ENCODE data around the gene MCM8.

MCM8 gene

DNA sequence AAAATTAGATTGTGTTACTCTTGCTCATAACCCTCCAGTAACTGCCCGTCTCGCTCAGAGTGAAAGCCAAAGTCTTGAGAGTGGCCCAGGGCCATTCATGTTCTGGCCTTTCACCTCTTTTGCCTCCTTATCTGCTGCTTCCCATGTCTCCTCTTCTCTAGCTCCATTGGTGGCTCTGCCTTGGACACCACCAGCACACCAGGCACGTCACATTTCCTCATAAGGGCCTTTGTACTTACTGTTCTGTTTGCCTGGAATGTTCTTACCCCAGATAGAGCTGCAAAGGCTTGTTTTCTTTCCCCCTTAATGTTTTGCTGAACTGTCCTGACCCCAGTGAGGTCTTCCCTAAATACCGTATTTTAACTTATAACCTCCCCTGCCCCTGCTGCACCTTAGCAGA is 29.3 kb downstream of the MCM8 start:
- H3K36me3 ChIP-seq: peaks cover 47% of the 10 kb centered on the region
- peaks cover 17% of the 10 kb centered on the region for H3K4me1 ChIP-seq
- H3K9me3 ChIP-seq: no peaks in the 10 kb centered on the region
- no peak for DNase-seq
- no peak overlapping the region for H3K4me3 ChIP-seq (ENCODE audit: low read depth, low read length)
- no peaks in the 10 kb centered on the region for H3K27me3 ChIP-seq
- TF ChIP-seq, protein P1, sequence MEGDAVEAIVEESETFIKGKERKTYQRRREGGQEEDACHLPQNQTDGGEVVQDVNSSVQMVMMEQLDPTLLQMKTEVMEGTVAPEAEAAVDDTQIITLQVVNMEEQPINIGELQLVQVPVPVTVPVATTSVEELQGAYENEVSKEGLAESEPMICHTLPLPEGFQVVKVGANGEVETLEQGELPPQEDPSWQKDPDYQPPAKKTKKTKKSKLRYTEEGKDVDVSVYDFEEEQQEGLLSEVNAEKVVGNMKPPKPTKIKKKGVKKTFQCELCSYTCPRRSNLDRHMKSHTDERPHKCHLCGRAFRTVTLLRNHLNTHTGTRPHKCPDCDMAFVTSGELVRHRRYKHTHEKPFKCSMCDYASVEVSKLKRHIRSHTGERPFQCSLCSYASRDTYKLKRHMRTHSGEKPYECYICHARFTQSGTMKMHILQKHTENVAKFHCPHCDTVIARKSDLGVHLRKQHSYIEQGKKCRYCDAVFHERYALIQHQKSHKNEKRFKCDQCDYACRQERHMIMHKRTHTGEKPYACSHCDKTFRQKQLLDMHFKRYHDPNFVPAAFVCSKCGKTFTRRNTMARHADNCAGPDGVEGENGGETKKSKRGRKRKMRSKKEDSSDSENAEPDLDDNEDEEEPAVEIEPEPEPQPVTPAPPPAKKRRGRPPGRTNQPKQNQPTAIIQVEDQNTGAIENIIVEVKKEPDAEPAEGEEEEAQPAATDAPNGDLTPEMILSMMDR (IDR thresholded peaks at IDR 0.05; ENCODE audit: low read depth, low read length): no peak

DNA sequence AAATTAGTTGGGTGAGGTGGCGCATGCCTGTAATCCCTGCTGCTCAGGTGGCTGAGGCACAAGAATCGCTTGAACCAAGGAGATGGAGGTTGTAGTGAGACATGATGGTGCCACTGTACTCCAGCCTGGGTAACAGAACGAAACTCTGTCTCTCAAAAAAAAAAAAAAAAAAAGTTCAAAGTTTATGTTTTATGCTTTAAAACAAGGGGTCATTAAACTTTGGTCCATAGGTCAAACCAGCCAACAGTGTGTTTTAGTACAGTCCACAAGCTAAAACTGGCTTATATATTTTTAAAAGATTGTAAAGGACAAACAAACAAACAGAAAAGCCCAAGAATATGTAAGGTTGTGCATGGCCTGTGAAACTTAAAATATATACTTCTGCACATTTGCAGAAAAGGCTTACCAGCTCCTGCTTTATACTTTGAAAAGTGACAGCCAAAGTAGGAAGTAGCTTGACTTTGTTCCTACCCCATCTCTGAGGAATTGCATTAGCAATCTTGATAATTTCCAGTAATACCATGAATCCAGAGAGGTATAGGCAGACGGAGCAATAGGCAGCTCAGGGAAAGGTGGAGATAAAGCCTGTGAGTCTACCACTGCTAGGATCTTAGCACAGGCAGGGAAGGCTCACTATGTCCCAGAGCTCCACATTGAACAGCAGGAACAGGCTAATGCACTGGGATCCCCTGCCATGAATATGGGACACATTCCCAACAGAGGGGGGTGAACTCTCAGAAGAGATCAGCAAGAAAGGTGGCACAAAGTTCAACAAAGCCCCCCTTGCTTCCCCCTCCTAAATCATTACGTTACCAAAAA is 30.5 kb downstream of the MCM8 start:
- Histone ChIP-seq H3K9me3 (no peaks in the 10 kb centered on the region), H3K4me1 (peaks cover 17% of the 10 kb centered on the region), H3K36me3 (peaks cover 51% of the 10 kb centered on the region), H3K27me3 (no peaks in the 10 kb centered on the region), H3K4me3 (ENCODE audit: low read depth, low read length) (no peak overlapping the region)
- TF ChIP-seq, protein P1 (IDR thresholded peaks at IDR 0.05; ENCODE audit: low read depth, low read length): no peak
- no peak for DNase-seq

DNA sequence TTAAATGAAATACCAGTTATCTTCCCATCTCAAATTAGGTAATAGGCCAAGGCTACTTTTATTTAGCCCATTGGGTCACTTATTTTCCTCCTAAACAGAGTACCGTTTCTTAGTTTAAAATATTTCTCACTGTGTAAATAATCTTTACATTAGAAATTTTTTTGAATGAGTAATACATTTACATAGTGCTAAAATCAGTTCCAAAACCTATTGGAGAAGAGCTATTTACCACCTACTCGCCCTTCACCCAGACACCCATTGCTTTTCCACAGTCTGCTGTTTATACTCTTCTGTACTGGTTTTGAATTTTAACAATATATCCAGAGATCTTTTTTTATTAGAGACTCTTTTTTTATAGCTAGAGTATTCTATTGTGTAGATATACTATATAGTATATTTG is 36.9 kb downstream of the MCM8 start:
- TF ChIP-seq, protein P1 (IDR thresholded peaks at IDR 0.05; ENCODE audit: low read depth, low read length): no peak
- DNase-seq: no peak
- Histone ChIP-seq H3K9me3 (no peaks in the 10 kb centered on the region), H3K36me3 (peaks cover 62% of the 10 kb centered on the region), H3K4me1 (peaks cover 6% of the 10 kb centered on the region; the same call in 1 of the 2 replicates), H3K27me3 (no peaks in the 10 kb centered on the region), H3K4me3 (ENCODE audit: low read depth, low read length) (no peak overlapping the region)

DNA sequence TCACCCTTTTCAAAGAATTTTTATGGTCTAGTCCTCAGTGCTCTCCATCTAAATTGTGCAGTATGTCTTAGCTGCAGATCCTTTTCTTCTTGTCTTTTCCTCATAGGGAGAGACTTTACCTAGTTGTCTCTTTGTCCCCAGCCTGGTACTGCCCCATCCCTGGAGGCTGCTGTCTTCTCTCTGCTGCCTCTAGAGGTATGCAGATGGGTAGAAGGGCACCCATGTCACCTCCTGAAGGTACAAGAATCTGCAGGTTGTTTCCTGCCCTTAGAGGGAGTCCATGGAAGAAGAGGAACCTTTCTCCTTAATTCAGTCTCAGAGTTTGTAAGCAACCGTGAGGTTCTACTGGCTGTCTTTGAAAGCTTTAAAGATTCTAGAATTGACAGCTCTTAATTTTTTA is 39.1 kb downstream of the MCM8 start:
- peaks cover 8% of the 10 kb centered on the region; the same call in 1 of the 2 replicates for H3K4me1 ChIP-seq
- peaks cover 60% of the 10 kb centered on the region for H3K36me3 ChIP-seq
- H3K4me3 ChIP-seq (ENCODE audit: low read depth, low read length): no peak overlapping the region
- TF ChIP-seq, protein P1 (IDR thresholded peaks at IDR 0.05; ENCODE audit: low read depth, low read length): 0 out of 2 replicates have a peak, but pooled peaks have one; percentile 11
- DNase-seq: no peak
- H3K9me3 ChIP-seq: no peaks in the 10 kb centered on the region
- H3K27me3 ChIP-seq: no peaks in the 10 kb centered on the region

DNA sequence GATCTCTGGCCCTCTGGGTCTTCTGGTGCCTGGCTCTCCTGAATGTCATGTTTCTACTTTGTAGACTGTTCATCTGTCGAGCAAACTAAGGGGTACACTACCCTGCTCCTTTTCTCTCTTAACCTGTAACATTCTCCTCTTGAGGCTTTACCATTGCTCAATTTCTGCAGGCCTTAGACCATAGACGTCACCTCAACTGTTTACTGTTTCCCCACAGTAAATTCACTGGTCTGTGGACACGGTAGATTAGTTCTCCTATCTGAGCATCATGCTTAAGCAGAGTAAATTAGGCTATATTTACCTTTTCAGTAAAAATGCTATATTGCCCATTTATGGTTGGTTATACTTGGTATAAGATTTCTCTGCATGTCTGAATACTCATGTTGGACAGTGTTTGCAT is 40.5 kb downstream of the MCM8 start:
- no peak for DNase-seq
- Histone ChIP-seq H3K9me3 (no peaks in the 10 kb centered on the region), H3K4me3 (ENCODE audit: low read depth, low read length) (no peak overlapping the region), H3K4me1 (peaks cover 8% of the 10 kb centered on the region; the same call in 1 of the 2 replicates), H3K36me3 (peaks cover 66% of the 10 kb centered on the region), H3K27me3 (no peaks in the 10 kb centered on the region)
- TF ChIP-seq, protein P1 (IDR thresholded peaks at IDR 0.05; ENCODE audit: low read depth, low read length): no peak

Data from BE2C (cell line).